GM08714 (cell line): ENCODE results near the gene MYLK2.

ENCODE experiments used
- H3K4me3 ChIP-seq: fragments of 200-500 bp; sonication (Bioruptor generic); 2 replicates; pipeline ENCODE4 v1.5.1; 2014; ENCODE audit warnings: mild to moderate bottlenecking, low read length, inconsistent platforms
- ZNF274 ChIP-seq: IDR thresholded peaks from 2 replicates; pipeline ENCODE4 v1.6.1; 2012; ENCODE audit warnings: mild to moderate bottlenecking, low read depth, low read length

The MYLK2 gene

DNA sequence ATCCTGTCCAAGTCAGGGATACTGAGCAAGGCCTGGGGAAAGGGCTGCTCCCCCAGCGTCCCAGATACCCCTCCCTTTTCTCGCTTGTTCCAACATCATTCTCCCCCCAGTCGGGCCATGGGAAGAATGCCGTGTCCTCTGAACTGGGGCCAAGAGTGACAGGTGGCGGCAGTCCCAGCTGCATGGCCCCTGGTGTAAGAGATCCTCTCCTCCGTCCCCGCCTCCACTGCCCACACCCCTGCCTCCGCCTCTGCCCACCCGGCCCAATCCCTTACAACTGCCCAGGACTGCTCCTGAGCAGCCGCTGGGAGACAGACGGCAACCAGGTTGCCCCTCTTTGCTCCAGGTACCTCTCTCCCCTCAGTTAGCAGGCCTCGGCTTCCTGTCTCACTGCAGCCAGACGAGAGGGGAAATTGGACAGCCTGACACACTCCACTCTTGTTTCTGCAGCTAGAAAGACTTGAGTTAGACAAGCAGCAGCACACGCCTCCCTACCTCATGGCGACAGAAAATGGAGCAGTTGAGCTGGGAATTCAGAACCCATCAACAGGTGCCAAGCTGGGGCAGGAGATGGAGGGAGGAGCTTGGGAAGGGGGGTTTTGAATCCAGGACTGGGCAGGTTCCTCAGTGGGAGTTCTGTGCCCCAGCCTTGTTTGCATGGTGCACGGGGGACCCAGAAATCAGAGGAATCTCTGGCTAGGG lies at the start of gene MYLK2:
Gene MYLK2 (plus strand): TSS at position 274 of the 702 bp plus-strand sequence. CDS start 225 bp downstream, at position 499.
- no peak for TF ChIP-seq ZNF274
- H3K4me3 ChIP-seq: no peak within 1 kb of the TSS

- no peak overlapping the region for H3K4me3 ChIP-seq
- no peak for TF ChIP-seq ZNF274
Observed at GRCh38 chr20:31769681-31770080, 49.5 kb upstream of the MYLK2 start.

DNA sequence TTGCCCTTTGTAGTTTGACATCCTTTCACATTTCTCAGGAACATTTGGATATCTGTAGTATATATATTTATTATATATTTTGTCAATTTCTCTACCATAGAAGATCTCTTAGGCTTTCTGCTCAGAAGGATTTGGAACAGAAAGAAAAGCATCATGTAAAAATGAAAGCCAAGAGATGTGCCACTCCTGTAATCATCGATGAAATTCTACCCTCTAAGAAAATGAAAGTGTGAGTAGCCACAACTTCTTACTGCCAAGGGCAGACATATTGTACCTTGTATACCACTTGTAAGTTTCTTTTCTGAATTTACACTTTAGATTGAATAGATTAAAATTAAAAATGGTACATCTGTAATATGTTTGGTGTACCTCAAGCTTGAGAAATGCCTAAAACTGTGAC lies 48.9 kb upstream of the MYLK2 start:
- no peak for TF ChIP-seq ZNF274
- H3K4me3 ChIP-seq: no peak overlapping the region

- H3K4me3 ChIP-seq: no peak overlapping the region
- no peak for TF ChIP-seq ZNF274
Observed at GRCh38 chr20:31774408-31774807, 44.7 kb upstream of the MYLK2 start.

GRCh38 chr20:31780839-31781238 lies 38.3 kb upstream of the MYLK2 start:
- H3K4me3 ChIP-seq: no peak overlapping the region
- no peak for TF ChIP-seq ZNF274

DNA sequence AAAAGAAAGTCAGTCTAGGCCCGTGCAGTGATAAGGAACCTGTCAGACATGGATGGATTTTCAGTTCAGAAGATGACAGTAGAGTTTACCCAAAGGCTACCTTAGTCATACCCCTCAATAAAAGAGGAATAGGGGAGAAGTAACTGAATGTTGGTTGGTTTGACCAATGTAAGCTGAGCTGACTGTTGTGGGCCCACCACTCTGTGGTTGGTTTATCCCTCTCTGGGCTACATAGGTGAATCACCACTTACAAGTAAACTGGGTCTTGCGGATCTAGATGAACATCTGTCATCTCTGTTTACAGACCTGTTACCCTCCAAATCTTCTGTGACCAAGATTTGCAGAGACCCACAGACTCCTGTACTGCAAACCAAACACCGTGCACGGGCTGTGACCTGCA lies 37.2 kb upstream of the MYLK2 start:
- H3K4me3 ChIP-seq: no peak overlapping the region
- no peak for TF ChIP-seq ZNF274

GRCh38 chr20:31784354-31785044 lies 34.7 kb upstream of the MYLK2 start:
- no peak for TF ChIP-seq ZNF274
- no peak overlapping the region for H3K4me3 ChIP-seq

- TF ChIP-seq ZNF274: no peak
- H3K4me3 ChIP-seq: no peak overlapping the region
Observed at GRCh38 chr20:31785089-31785488, 34.1 kb upstream of the MYLK2 start.

- H3K4me3 ChIP-seq: no peak overlapping the region
- TF ChIP-seq ZNF274: no peak
Observed at GRCh38 chr20:31788578-31788977, 30.6 kb upstream of the MYLK2 start.

- H3K4me3 ChIP-seq: no peak overlapping the region
- TF ChIP-seq ZNF274: no peak
Observed at GRCh38 chr20:31790401-31790800, 28.8 kb upstream of the MYLK2 start.

DNA sequence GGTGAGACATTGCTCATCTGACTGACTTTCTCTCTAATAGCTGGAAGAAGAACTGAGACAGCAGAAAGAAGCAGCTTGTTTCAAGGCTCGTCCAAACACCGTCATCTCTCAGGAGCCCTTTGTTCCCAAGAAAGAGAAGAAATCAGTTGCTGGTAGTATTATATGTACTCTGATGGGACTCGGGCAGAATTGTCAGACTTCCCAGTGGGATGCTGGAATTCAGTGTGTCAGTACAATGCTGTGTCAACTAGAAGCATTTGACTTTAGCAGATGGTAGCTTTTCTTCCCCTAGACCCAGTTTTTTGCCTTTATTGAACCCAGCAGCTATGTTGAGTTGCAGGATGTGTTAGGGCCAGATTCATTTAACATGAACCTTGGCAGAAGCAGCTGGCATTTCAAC lies 21.8 kb upstream of the MYLK2 start:
- H3K4me3 ChIP-seq: no peak overlapping the region
- no peak for TF ChIP-seq ZNF274

DNA sequence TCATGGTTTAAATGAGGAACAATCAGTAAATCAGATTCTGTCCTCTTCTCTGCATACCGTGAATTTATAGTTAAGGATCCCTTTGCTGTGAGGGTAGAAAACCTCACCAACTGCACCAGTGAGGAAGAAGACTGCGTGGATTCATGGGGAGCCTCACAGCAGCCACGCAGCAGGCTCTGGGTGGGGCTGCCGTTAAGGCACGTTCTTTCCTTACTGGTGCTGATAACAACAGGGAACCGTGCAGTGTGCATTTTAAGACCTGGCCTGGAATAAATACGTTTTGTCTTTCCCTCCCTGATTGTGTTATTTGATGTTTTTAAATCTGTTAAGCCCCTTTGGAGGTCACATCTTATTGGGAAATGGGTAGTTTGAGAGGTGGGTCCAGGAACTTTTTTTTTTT lies 17.6 kb upstream of the MYLK2 start:
- no peak overlapping the region for H3K4me3 ChIP-seq
- TF ChIP-seq ZNF274: no peak

- no peak for TF ChIP-seq ZNF274
- no peak overlapping the region for H3K4me3 ChIP-seq
Observed at GRCh38 chr20:31803552-31804291, 15.4 kb upstream of the MYLK2 start.

- TF ChIP-seq ZNF274: no peak
- no peak overlapping the region for H3K4me3 ChIP-seq
Observed at GRCh38 chr20:31806564-31807355, 12.4 kb upstream of the MYLK2 start.
